SH-SY5Y (cell line): Measurements from ENCODE around the gene CKS2.

ENCODE experiments used
- GATA2 ChIP-seq: IDR thresholded peaks from 2 replicates; pipeline ENCODE4 v1.6.1; 2011; ENCODE audit warnings: mild to moderate bottlenecking, low read depth, low read length
- GATA3 ChIP-seq: IDR thresholded peaks from 2 replicates; pipeline ENCODE4 v1.6.1; 2011; ENCODE audit warnings: low read depth, mild to moderate bottlenecking, low read length, moderate library complexity

DNA sequence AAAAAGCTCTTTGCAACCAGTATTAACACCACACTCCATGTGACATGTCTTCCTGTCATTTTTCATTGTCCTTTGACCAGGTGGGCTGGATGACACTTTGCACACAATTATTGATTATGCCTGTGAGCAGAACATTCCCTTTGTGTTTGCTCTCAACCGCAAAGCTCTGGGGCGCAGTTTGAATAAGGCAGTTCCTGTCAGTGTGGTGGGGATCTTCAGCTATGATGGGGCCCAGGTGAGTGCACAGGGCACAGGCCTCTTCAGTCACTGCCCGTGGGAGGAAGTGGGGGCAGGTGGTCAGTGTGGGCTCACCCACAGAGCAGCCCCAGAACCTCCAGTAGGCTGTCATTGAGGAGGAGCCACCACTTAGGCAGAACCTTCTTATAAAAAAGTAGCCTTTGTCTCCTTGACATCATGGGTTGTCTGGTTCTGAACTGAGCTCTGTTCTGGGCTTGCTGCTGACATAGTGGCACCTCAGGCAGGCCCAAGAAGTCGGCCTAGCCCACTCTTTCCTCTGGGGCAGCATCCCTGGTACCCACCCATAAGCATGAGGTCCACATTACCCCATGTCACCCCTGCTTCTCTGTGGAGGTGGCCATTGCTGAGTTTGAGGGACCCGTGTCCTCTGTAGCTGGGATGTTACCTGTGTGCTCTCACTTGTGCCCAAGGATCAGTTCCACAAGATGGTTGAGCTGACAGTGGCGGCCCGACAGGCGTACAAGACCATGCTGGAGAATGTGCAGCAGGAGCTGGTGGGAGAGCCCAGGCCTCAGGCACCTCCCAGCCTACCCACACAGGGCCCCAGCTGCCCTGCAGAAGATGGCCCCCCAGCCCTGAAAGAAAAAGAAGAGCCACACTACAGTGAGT is 46.6 kb downstream of the CKS2 start:
- TF ChIP-seq GATA3 (no peak), GATA2 (no peak)
